GM18951 (cell line): ENCODE data around the gene MGMT.

Source experiments
- POLR2A ChIP-seq: IDR thresholded peaks from 4 replicates; pipeline ENCODE4 v1.6.1; 2011; ENCODE audit warnings: mild to moderate bottlenecking; ENCODE audit not compliant: insufficient read length, insufficient read depth; ENCODE audit errors: extremely low read depth
- in situ Hi-C: fragments of 300-500 bp; cut with MboI; formaldehyde crosslinking; loops from one replicate; pipeline ENCODE4 v1.12.0; 2022; ENCODE audit warnings: low sequenced_read_pairs, mixed read lengths, inconsistent platforms; ENCODE audit not compliant: unreplicated experiment

The MGMT gene

DNA sequence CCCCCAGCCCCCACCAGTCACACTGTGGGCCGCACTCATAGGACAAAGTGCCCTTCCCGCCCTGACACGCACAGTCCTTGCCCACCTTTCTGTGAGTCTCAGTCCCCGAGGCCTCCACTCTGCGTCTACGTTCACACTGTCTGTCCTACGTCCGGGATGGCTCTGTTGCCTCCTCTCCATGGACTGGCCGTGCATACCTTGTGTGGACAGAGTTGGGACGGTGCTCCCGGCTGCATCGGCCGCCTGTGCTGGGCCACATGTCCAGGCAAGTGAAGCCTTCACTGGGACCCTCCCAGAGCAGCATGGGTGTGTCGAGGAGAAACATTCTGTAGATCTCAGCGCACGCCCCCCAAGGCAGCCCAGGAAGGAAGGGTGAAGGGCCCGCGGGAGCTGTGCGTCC is 239.0 kb downstream of the MGMT start:
- TF ChIP-seq POLR2A: no peak
- in situ Hi-C loops: no loop called here

DNA sequence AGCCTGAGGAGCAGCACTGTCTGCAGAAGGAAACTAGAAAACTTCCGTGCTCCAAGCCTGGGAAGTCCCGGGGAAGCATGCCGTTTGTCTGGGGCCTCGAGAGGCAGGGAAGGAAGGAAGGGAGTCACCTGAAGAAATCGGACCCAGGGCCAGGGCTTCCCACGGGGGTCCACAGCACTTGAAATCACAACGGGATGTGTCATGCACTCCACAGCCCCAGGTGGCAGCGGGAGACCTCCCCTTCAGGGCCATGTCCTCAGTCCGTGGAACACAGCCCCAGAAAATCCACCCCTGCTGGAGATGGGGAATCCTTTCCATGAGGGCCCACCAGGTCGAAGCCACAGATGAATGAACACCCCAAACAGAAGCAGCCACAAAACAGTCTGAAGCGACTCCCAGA is 239.5 kb downstream of the MGMT start:
- in situ Hi-C loops: no loop called here
- no peak for TF ChIP-seq POLR2A

GRCh38 chr10:129707406-129708388 is 240.7 kb downstream of the MGMT start:
- in situ Hi-C loops: no loop called here
- no peak for TF ChIP-seq POLR2A

DNA sequence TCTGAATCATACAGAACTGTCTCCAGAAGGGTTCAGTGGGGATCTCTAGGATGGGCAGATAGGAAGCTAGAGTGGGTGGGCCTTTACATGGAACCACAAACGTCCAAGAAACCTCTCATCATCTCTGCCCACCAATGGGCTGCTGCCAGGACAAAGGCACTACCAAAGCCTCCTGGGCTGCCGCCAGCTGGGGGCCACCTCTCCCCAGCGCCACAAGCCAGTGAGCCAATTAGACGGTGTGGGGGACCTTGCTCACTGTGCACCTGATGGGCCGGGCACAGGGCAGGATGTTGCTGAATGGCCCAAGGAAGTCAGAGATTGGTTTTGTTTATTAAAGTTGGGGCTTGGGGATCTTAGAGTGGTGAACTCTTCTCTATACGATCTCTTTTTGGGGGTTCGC is 242.1 kb downstream of the MGMT start:
- TF ChIP-seq POLR2A: no peak
- in situ Hi-C loops: no loop called here

- no peak for TF ChIP-seq POLR2A
- in situ Hi-C loops: no loop called here
These were observed 242.8 kb downstream of the MGMT start for GRCh38 chr10:129709627-129710509.

DNA sequence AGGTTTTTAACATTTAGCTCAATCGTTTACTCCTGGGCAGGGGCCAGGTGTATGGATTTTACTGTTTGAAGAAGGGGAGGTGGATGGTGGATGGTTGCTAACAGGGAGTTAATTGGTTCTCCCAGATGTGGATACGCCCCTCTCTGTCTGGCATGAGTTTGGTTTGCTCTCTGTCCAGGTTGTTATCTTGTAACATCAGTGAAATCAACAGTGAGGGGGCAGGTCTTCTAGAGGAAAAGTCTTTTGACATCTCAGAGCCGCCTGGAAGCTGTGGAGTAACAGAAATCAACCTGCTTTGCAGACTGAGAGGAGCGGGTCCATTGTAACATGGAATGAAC is 243.4 kb downstream of the MGMT start:
- no peak for TF ChIP-seq POLR2A
- in situ Hi-C loops: no loop called here

- in situ Hi-C loops: no loop called here
- TF ChIP-seq POLR2A: no peak
These were observed 244.2 kb downstream of the MGMT start for GRCh38 chr10:129711291-129711690.

DNA sequence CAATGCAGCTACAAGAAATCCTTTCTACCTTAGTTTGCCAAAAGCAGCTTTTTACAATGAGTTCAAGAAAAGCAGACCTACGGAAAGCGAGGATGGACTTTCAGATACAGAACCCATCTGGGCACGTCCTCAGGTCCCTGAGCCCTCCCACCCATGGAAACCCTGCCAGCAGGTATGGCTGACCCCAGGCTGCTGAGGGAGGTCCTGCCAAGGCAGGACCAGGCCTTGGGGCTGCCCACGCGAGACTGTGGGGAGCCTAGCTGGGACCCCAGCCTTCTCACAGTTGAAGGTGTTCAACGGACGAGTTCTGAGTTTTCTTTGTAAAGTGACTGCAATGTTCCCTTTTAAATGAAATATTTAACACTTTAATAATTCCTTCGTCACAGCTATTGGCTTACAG is 245.0 kb downstream of the MGMT start:
- in situ Hi-C loops: no loop called here
- no peak for TF ChIP-seq POLR2A

DNA sequence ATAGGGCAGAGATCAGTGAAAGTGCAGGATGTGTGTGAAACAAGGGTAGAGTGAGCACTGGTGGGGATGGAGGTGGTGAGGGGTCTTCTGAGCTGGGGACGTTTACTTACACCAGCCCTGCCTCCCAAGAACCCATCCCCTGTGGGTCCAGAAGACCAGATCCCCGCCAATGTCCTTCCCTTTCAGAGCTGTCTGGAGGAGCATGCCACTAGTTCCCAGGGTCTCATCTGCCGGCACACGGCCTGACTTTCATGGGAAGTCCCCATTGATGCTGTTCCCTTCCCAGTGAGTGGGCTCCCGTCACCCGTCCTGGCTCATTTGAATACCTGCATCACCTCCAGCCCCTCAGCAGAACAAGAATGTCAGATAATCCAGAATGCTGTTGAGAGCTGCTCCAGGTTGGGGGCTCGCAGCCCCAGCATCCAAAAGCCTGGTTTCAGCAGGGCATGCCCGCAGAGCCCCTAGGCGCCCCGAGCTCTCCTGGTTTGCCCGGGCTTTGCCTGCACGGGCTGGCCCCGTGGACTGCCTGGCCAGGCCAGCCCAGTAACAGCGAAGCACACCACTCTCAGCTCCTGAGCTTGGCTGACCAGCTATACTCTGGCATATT is 246.7 kb downstream of the MGMT start:
- in situ Hi-C loops: no loop called here
- no peak for TF ChIP-seq POLR2A

DNA sequence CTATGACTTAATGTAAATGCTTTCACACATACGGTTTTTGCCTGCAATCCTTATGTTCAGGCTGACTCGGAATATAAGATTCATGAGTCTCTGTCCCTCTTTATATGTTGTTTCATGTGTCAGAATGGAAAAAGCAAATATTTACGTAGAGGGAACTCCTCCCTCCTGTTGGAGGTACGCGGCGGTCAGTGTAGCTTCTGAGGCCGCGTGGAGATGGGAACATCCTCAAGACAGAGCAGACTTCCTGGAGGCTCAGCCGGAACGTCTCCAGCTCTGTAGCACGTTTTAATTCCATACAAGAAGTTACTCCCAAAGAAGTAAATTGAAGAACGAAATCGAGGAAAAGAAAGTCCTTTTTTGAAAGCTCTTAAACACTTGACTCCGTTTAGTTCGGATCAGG is 248.8 kb downstream of the MGMT start:
- in situ Hi-C loops: no loop called here
- TF ChIP-seq POLR2A: no peak

DNA sequence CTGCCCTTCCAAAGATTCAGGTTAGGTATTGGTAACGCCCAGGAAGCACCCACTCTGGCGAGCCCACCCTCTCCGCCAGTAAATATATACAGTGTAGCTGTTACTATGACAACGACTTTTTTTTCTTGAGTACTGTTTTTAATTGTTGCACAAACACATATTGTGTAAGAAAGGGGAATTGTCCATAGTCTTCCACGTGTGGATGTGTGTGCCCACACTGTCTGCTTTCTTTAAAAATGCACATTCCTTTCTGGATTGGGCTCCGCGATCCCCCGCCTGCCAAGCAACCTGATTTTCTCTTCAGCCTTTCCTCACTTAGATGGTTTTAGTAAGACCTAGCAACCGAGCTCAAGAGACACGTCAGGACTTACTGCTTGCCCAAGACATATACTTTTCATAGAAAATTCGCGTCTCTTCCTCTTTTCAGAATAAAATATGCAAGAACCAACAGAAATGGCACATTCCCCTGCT is 249.2 kb downstream of the MGMT start:
- TF ChIP-seq POLR2A: no peak
- in situ Hi-C loops: no loop called here

- no peak for TF ChIP-seq POLR2A
- in situ Hi-C loops: no loop called here
These were observed 249.8 kb downstream of the MGMT start for GRCh38 chr10:129716881-129717280.
